ENCODE results near the gene FEM1C. TPM values are rescaled to one million over a fixed set of nuclear protein-coding genes. Genes with fewer than 3 reads are reported as not detected.
A peak's percentile ranks its signal among the peaks of the same experiment; 100 is the strongest.

FEM1C gene
- total RNA-seq, 1 donor from 2014 or later: 15.0 TPM

GRCh38 chr5:115557667-115558387, 13.3 kb upstream of the FEM1C start:
- peak; percentile 71 for DNase-seq

- no peak for DNase-seq
Measured at GRCh38 chr5:115556276-115556675, 11.7 kb upstream of the FEM1C start.

GRCh38 chr5:115555084-115555633, 10.6 kb upstream of the FEM1C start:
- DNase-seq: no peak

GRCh38 chr5:115553082-115553481, 8.5 kb upstream of the FEM1C start:
- DNase-seq: no peak

- no peak for DNase-seq
Measured at GRCh38 chr5:115551415-115551814, 6.8 kb upstream of the FEM1C start.

- DNase-seq: peak; percentile 53
Measured at GRCh38 chr5:115549154-115549553, 4.6 kb upstream of the FEM1C start.

GRCh38 chr5:115548683-115549082, 4.1 kb upstream of the FEM1C start:
- no peak for DNase-seq

- DNase-seq: no peak
Measured at GRCh38 chr5:115545351-115545882, 842 bp upstream of the FEM1C start.

- peak; percentile 62 for DNase-seq
Measured at GRCh38 chr5:115544043-115544435, 536 bp downstream of the FEM1C start.

GRCh38 chr5:115543365-115544042, 1.1 kb downstream of the FEM1C start:
- peak; percentile 31 for DNase-seq

GRCh38 chr5:115542651-115543364, 1.8 kb downstream of the FEM1C start:
- DNase-seq: peak; percentile 21

GRCh38 chr5:115542086-115542485, 2.5 kb downstream of the FEM1C start:
- peak; percentile 45 for DNase-seq

- peak; percentile 20 for DNase-seq
Measured at GRCh38 chr5:115541611-115542010, 3.0 kb downstream of the FEM1C start.

GRCh38 chr5:115535479-115536035, 9.0 kb downstream of the FEM1C start:
- DNase-seq: no peak

GRCh38 chr5:115532517-115532916, 12.1 kb downstream of the FEM1C start:
- no peak for DNase-seq

GRCh38 chr5:115531787-115532367, 12.7 kb downstream of the FEM1C start:
- DNase-seq: no peak

- no peak for DNase-seq
Measured at GRCh38 chr5:115531380-115531779, 13.2 kb downstream of the FEM1C start.

GRCh38 chr5:115530426-115530825, 14.1 kb downstream of the FEM1C start:
- DNase-seq: no peak

- DNase-seq: no peak
Measured at GRCh38 chr5:115526604-115527003, 18.0 kb downstream of the FEM1C start.

GRCh38 chr5:115524199-115524847, 20.3 kb downstream of the FEM1C start:
- no peak for DNase-seq

GRCh38 chr5:115522832-115523403, 21.7 kb downstream of the FEM1C start:
- DNase-seq: no peak

Measured in dermis blood vessel endothelial cell (primary cell).